ENCODE measurements around the gene FOXL2NB. TPM values are rescaled to one million over a fixed set of nuclear protein-coding genes. Genes with fewer than 3 reads are reported as not detected.
A peak's percentile ranks its signal among the peaks of the same experiment; 100 is the strongest.

FOXL2NB gene
- total RNA-seq, 1 donor from 2014 or later: 5.2 TPM

DNA sequence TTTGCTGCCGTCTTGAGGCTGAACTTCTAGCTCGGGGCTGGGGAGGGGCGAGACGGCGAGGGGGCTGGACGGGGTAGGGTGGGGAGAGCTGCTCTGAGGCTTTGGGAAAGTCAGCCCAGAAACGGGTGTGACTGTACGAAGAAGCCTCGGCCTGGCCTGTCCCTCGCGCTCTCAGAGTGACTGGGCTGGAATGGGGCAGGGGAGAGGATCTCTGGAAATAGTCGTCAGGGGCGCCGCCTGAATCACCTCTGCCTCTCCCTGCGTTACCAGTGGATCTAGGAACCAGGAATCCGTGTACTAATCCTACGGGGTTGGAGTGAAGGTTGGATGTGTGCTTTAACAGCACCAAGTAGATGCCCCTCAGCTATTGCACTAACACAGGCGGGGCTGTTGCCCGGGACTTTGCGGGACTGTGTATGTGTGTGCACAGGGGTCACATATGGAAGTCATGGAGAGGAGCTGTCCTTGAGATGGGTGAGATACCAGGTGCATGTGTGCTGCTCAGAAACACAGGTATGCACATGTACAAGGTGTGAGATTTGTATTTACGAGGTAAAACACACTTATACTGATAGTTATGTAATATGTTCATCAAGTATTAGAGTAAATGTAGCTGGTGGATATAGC, 591 bp downstream of the FOXL2NB start:
- Histone ChIP-seq H3K4me3 (ENCODE audit: insufficient read depth, low read depth, low read length) (no peak overlapping the region), H3K4me2 (ENCODE audit: low read length) (peak overlapping the region; percentile 81), H4K20me1 (ENCODE audit: insufficient read depth, low read length) (peaks cover 28% of the 10 kb centered on the region), H3K27me3 (ENCODE audit: insufficient read depth, low read length) (peaks cover 90% of the 10 kb centered on the region), H3K27ac (ENCODE audit: low read depth, low read length) (no peak overlapping the region), H3K79me2 (ENCODE audit: insufficient read depth, low read length) (no peaks in the 10 kb centered on the region), H3K9ac (ENCODE audit: low read length) (no peak overlapping the region), H3K36me3 (ENCODE audit: insufficient read depth, low read length) (no peaks in the 10 kb centered on the region), H3K9me3 (ENCODE audit: insufficient read depth, low read depth, low read length) (no peaks in the 10 kb centered on the region), H3K4me1 (ENCODE audit: insufficient read depth, low read length) (peaks cover 25% of the 10 kb centered on the region), H2AFZ (ENCODE audit: low read depth, low read length) (peak overlapping the region; percentile 70)
- peak overlapping the region; percentile 79 for H3K4me3 Mint-ChIP-seq (ENCODE audit: unreplicated experiment)
- H3K36me3 Mint-ChIP-seq (ENCODE audit: low read depth, unreplicated experiment): peaks cover 2% of the 10 kb centered on the region
- TF ChIP-seq, protein P1, sequence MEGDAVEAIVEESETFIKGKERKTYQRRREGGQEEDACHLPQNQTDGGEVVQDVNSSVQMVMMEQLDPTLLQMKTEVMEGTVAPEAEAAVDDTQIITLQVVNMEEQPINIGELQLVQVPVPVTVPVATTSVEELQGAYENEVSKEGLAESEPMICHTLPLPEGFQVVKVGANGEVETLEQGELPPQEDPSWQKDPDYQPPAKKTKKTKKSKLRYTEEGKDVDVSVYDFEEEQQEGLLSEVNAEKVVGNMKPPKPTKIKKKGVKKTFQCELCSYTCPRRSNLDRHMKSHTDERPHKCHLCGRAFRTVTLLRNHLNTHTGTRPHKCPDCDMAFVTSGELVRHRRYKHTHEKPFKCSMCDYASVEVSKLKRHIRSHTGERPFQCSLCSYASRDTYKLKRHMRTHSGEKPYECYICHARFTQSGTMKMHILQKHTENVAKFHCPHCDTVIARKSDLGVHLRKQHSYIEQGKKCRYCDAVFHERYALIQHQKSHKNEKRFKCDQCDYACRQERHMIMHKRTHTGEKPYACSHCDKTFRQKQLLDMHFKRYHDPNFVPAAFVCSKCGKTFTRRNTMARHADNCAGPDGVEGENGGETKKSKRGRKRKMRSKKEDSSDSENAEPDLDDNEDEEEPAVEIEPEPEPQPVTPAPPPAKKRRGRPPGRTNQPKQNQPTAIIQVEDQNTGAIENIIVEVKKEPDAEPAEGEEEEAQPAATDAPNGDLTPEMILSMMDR (IDR thresholded peaks at IDR 0.05; ENCODE audit: insufficient read depth, low read depth, low read length): no peak
- TF ChIP-seq EZH2 (IDR thresholded peaks at IDR 0.05; ENCODE audit: insufficient read depth, low read length): no peak
- FAIRE-seq (no peak), DNase-seq (ENCODE audit: low read depth) (no peak)
- H3K27me3 Mint-ChIP-seq (ENCODE audit: low read depth, unreplicated experiment): peaks cover 68% of the 10 kb centered on the region
- peaks cover 19% of the 10 kb centered on the region for H3K4me1 Mint-ChIP-seq (ENCODE audit: low read depth, unreplicated experiment)
- peak overlapping the region; percentile 76 for H3K27ac Mint-ChIP-seq (ENCODE audit: unreplicated experiment)
- peaks cover 8% of the 10 kb centered on the region for H3K9me3 Mint-ChIP-seq (ENCODE audit: unreplicated experiment)

DNA sequence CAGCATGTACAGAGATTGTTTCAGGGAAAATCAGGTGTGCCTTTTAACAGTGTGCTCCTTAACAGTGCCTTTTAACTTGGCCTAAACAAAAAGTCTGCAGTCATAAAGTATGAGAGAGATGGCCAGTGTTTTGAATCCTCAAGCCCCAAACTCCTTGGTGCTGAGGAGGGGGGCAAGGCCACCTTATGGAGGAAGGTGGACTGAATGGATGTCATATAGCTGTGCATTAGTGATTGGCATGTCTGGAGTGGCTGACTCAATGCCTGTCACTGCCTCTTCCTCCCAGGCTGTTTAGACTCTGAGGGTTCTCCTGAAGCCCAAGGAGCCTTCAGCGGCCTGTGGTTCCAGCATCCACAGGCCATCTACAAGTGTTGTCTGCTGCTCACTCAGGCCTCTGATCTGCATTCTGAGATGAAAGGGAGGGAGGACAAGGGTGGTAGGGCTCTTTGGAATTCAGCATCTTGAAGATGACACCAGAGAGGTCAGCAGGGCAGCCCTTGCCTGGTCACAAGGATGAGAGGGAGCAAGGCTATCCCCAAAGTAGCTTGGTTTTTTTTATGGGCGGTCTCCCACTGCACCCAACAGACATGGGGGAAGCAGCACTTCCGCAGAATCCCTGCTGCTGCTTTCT, 1.5 kb downstream of the FOXL2NB start:
- FAIRE-seq: no peak
- no peak overlapping the region for H3K27ac ChIP-seq (ENCODE audit: low read depth, low read length)
- Mint-ChIP-seq H3K27ac (ENCODE audit: unreplicated experiment) (no peak overlapping the region), H3K4me3 (ENCODE audit: unreplicated experiment) (peak overlapping the region; percentile 79), H3K9me3 (ENCODE audit: unreplicated experiment) (peaks cover 8% of the 10 kb centered on the region), H3K36me3 (ENCODE audit: low read depth, unreplicated experiment) (peaks cover 1% of the 10 kb centered on the region), H3K4me1 (ENCODE audit: low read depth, unreplicated experiment) (peaks cover 19% of the 10 kb centered on the region), H3K27me3 (ENCODE audit: low read depth, unreplicated experiment) (peaks cover 63% of the 10 kb centered on the region)
- H3K79me2 ChIP-seq (ENCODE audit: insufficient read depth, low read length): no peaks in the 10 kb centered on the region
- H4K20me1 ChIP-seq (ENCODE audit: insufficient read depth, low read length): peaks cover 22% of the 10 kb centered on the region
- H3K9me3 ChIP-seq (ENCODE audit: insufficient read depth, low read depth, low read length): no peaks in the 10 kb centered on the region
- no peaks in the 10 kb centered on the region for H3K36me3 ChIP-seq (ENCODE audit: insufficient read depth, low read length)
- peaks cover 25% of the 10 kb centered on the region for H3K4me1 ChIP-seq (ENCODE audit: insufficient read depth, low read length)
- H3K9ac ChIP-seq (ENCODE audit: low read length): no peak overlapping the region
- TF ChIP-seq, protein P1 (IDR thresholded peaks at IDR 0.05; ENCODE audit: insufficient read depth, low read depth, low read length): no peak
- TF ChIP-seq EZH2 (IDR thresholded peaks at IDR 0.05; ENCODE audit: insufficient read depth, low read length): no peak
- no peak overlapping the region for H3K4me2 ChIP-seq (ENCODE audit: low read length)
- H2AFZ ChIP-seq (ENCODE audit: low read depth, low read length): no peak overlapping the region
- no peak overlapping the region for H3K4me3 ChIP-seq (ENCODE audit: insufficient read depth, low read depth, low read length)
- DNase-seq (ENCODE audit: low read depth): no peak
- H3K27me3 ChIP-seq (ENCODE audit: insufficient read depth, low read length): peaks cover 83% of the 10 kb centered on the region

- Histone ChIP-seq H3K4me2 (ENCODE audit: low read length) (peak overlapping the region; percentile 84), H3K4me1 (ENCODE audit: insufficient read depth, low read length) (peaks cover 25% of the 10 kb centered on the region), H2AFZ (ENCODE audit: low read depth, low read length) (no peak overlapping the region), H3K9ac (ENCODE audit: low read length) (no peak overlapping the region), H3K79me2 (ENCODE audit: insufficient read depth, low read length) (no peaks in the 10 kb centered on the region), H3K9me3 (ENCODE audit: insufficient read depth, low read depth, low read length) (no peaks in the 10 kb centered on the region), H3K4me3 (ENCODE audit: insufficient read depth, low read depth, low read length) (no peak overlapping the region), H4K20me1 (ENCODE audit: insufficient read depth, low read length) (peaks cover 17% of the 10 kb centered on the region), H3K27ac (ENCODE audit: low read depth, low read length) (no peak overlapping the region), H3K36me3 (ENCODE audit: insufficient read depth, low read length) (no peaks in the 10 kb centered on the region), H3K27me3 (ENCODE audit: insufficient read depth, low read length) (peaks cover 80% of the 10 kb centered on the region)
- Mint-ChIP-seq H3K4me3 (ENCODE audit: unreplicated experiment) (peak overlapping the region; percentile 75), H3K27me3 (ENCODE audit: low read depth, unreplicated experiment) (peaks cover 62% of the 10 kb centered on the region), H3K27ac (ENCODE audit: unreplicated experiment) (no peak overlapping the region), H3K4me1 (ENCODE audit: low read depth, unreplicated experiment) (peaks cover 16% of the 10 kb centered on the region), H3K36me3 (ENCODE audit: low read depth, unreplicated experiment) (no peaks in the 10 kb centered on the region), H3K9me3 (ENCODE audit: unreplicated experiment) (peaks cover 3% of the 10 kb centered on the region)
- no peak for DNase-seq (ENCODE audit: low read depth)
- TF ChIP-seq, protein P1 (IDR thresholded peaks at IDR 0.05; ENCODE audit: insufficient read depth, low read depth, low read length): no peak
- no peak for TF ChIP-seq EZH2 (IDR thresholded peaks at IDR 0.05; ENCODE audit: insufficient read depth, low read length)
- no peak for FAIRE-seq
These were observed 2.0 kb downstream of the FOXL2NB start for GRCh38 chr3:138949002-138949418.

Measured in astrocyte (in vitro differentiated cells and primary cell).